Activated CD8-positive, alpha-beta T cell treated with anti-CD3 and anti-CD28 coated beads, Interleukin-2, amount 10 ng/mL, durations not matched to agents 7 days and 5 days (primary cell): ENCODE measurements around the gene CPA5. TPM values are rescaled to one million over a fixed set of nuclear protein-coding genes. Genes with fewer than 3 reads are reported as not detected.

Experiments
- ATAC-seq: fragments of 150-1000 bp; cut with Tn5 transposase; one replicate; pipeline ENCODE4 v1.10.0; 2021; ENCODE audit warnings: moderate library complexity
- CTCF ChIA-PET: fragments of 350-600 bp; sonication (Branson Sonifier 250); formaldehyde crosslinking; loops from one replicate; lab custom pipeline; 2021; ENCODE audit warnings: antibody characterized with exemption; lab: Charles Lee
- POLR2A ChIA-PET: fragments of 350-600 bp; sonication (Branson Sonifier 250); formaldehyde crosslinking; loops from one replicate; lab custom pipeline; 2021; ENCODE audit warnings: antibody characterized with exemption; lab: Charles Lee
- DNase-seq: peaks from one replicate; pipeline ENCODE4 v3.0.0-alpha.2; 2020
- H3K27ac Mint-ChIP-seq: one replicate; pipeline ENCODE4 v1.8.0; 2021; ENCODE audit warnings: mild to moderate bottlenecking, mixed read lengths
- H3K27me3 Mint-ChIP-seq: one replicate; pipeline ENCODE4 v1.8.0; 2021; ENCODE audit warnings: low read depth, mixed read lengths
- H3K36me3 Mint-ChIP-seq: one replicate; pipeline ENCODE4 v1.8.0; 2021; ENCODE audit warnings: low read depth, mixed read lengths
- H3K4me1 Mint-ChIP-seq: one replicate; pipeline ENCODE4 v1.8.0; 2021; ENCODE audit warnings: low read depth, mixed read lengths
- H3K4me3 Mint-ChIP-seq: one replicate; pipeline ENCODE4 v1.8.0; 2021; ENCODE audit warnings: mild to moderate bottlenecking, mixed read lengths
- H3K9me3 Mint-ChIP-seq: one replicate; pipeline ENCODE4 v1.8.0; 2022; ENCODE audit warnings: mixed read lengths; ENCODE audit not compliant: insufficient read depth
- total RNA-seq, 2 experiments: library from RNA; stranded (reverse); gene quantifications; one replicate each; pipeline ENCODE4 v1.2.3, GENCODE V29; 2021

Gene CPA5
- total RNA-seq, 2 experiments from 2014 or later: 0.31 TPM; not detected in 1

GRCh38 chr7:130397051-130397757 is 52.6 kb downstream of the CPA5 start:
- CTCF ChIA-PET: no interaction called here
- Mint-ChIP-seq H3K27me3 (no peaks in the 10 kb centered on the region), H3K36me3 (peaks cover 65% of the 10 kb centered on the region), H3K27ac (no peak overlapping the region), H3K9me3 (no peaks in the 10 kb centered on the region), H3K4me1 (peaks cover 44% of the 10 kb centered on the region), H3K4me3 (no peak overlapping the region)
- DNase-seq (no peak), ATAC-seq (no peak)
- POLR2A ChIA-PET: no interaction called here

- DNase-seq (no peak), ATAC-seq (no peak)
- H3K36me3 Mint-ChIP-seq: peaks cover 67% of the 10 kb centered on the region
- H3K27me3 Mint-ChIP-seq: no peaks in the 10 kb centered on the region
- no peak overlapping the region for H3K4me3 Mint-ChIP-seq
- H3K27ac Mint-ChIP-seq: no peak overlapping the region
- ChIA-PET POLR2A (no interaction called here), CTCF (interaction anchor here (1.6 kb wide), 1 partner anchor 14 kb away, joined by 4 read pairs; no protein-coding TSS in a partner anchor)
- no peaks in the 10 kb centered on the region for H3K9me3 Mint-ChIP-seq
- peaks cover 44% of the 10 kb centered on the region for H3K4me1 Mint-ChIP-seq
These were observed 53.1 kb downstream of the CPA5 start for GRCh38 chr7:130397758-130398073.

- Mint-ChIP-seq H3K4me1 (peaks cover 36% of the 10 kb centered on the region), H3K27ac (peak overlapping the region; percentile 47), H3K27me3 (no peaks in the 10 kb centered on the region), H3K36me3 (peaks cover 64% of the 10 kb centered on the region), H3K9me3 (no peaks in the 10 kb centered on the region), H3K4me3 (no peak overlapping the region)
- ATAC-seq: no peak
- ChIA-PET POLR2A (no interaction called here), CTCF (interaction anchor here (1.6 kb wide), 1 partner anchor 13 kb away, joined by 4 read pairs; no protein-coding TSS in a partner anchor)
- DNase-seq: no peak
These were observed 54.0 kb downstream of the CPA5 start for GRCh38 chr7:130398526-130399090.

- no peak for DNase-seq
- peaks cover 54% of the 10 kb centered on the region for H3K36me3 Mint-ChIP-seq
- no peak for ATAC-seq
- no peaks in the 10 kb centered on the region for H3K27me3 Mint-ChIP-seq
- H3K9me3 Mint-ChIP-seq: no peaks in the 10 kb centered on the region
- no peak overlapping the region for H3K4me3 Mint-ChIP-seq
- CTCF ChIA-PET: interaction anchor here (1.4 kb wide), 1 partner anchor 12 kb away, joined by 6 read pairs; no protein-coding TSS in a partner anchor
- peaks cover 22% of the 10 kb centered on the region for H3K4me1 Mint-ChIP-seq
- no peak overlapping the region for H3K27ac Mint-ChIP-seq
- POLR2A ChIA-PET: no interaction called here
These were observed 55.5 kb downstream of the CPA5 start for GRCh38 chr7:130400120-130400572.

DNA sequence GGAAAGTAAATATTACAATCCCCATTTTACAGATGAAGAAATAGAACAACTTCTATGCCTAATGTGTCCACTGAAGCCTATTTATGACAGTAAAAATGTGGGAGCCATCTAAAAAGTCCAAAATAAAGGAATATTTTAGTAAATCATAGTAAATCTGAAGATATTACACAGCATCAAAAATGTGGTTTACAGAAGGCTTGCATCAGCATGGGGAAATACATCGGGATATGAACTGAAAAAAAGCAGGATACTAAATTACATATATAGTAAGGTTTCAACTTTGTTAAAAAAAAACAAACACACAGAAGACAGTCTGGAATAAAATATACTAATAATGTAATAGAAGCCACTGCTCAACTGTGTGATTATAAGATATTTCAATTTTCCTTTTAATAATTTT is 56.5 kb downstream of the CPA5 start:
- CTCF ChIA-PET: no interaction called here
- Mint-ChIP-seq H3K27me3 (no peaks in the 10 kb centered on the region), H3K9me3 (no peaks in the 10 kb centered on the region), H3K27ac (no peak overlapping the region), H3K4me3 (no peak overlapping the region), H3K36me3 (peaks cover 49% of the 10 kb centered on the region), H3K4me1 (peaks cover 16% of the 10 kb centered on the region)
- POLR2A ChIA-PET: no interaction called here
- ATAC-seq (no peak), DNase-seq (no peak)

- peaks cover 12% of the 10 kb centered on the region for H3K4me1 Mint-ChIP-seq
- DNase-seq (no peak), ATAC-seq (no peak)
- CTCF ChIA-PET: no interaction called here
- H3K27me3 Mint-ChIP-seq: no peaks in the 10 kb centered on the region
- H3K27ac Mint-ChIP-seq: no peak overlapping the region
- H3K4me3 Mint-ChIP-seq: no peak overlapping the region
- POLR2A ChIA-PET: no interaction called here
- H3K9me3 Mint-ChIP-seq: no peaks in the 10 kb centered on the region
- peaks cover 46% of the 10 kb centered on the region for H3K36me3 Mint-ChIP-seq
These were observed 57.0 kb downstream of the CPA5 start for GRCh38 chr7:130401578-130401977.

GRCh38 chr7:130405003-130405402 is 60.4 kb downstream of the CPA5 start:
- CTCF ChIA-PET: no interaction called here
- DNase-seq (no peak), ATAC-seq (no peak)
- H3K9me3 Mint-ChIP-seq: no peaks in the 10 kb centered on the region
- H3K27me3 Mint-ChIP-seq: no peaks in the 10 kb centered on the region
- peaks cover 2% of the 10 kb centered on the region for H3K4me1 Mint-ChIP-seq
- H3K27ac Mint-ChIP-seq: no peak overlapping the region
- POLR2A ChIA-PET: no interaction called here
- peaks cover 29% of the 10 kb centered on the region for H3K36me3 Mint-ChIP-seq
- no peak overlapping the region for H3K4me3 Mint-ChIP-seq

- ATAC-seq (no peak), DNase-seq (no peak)
- H3K4me1 Mint-ChIP-seq: peaks cover 15% of the 10 kb centered on the region
- no peaks in the 10 kb centered on the region for H3K27me3 Mint-ChIP-seq
- POLR2A ChIA-PET: no interaction called here
- CTCF ChIA-PET: no interaction called here
- no peak overlapping the region for H3K27ac Mint-ChIP-seq
- peaks cover 28% of the 10 kb centered on the region for H3K36me3 Mint-ChIP-seq
- H3K4me3 Mint-ChIP-seq: no peak overlapping the region
- no peaks in the 10 kb centered on the region for H3K9me3 Mint-ChIP-seq
These were observed 64.6 kb downstream of the CPA5 start for GRCh38 chr7:130409067-130409711.

DNA sequence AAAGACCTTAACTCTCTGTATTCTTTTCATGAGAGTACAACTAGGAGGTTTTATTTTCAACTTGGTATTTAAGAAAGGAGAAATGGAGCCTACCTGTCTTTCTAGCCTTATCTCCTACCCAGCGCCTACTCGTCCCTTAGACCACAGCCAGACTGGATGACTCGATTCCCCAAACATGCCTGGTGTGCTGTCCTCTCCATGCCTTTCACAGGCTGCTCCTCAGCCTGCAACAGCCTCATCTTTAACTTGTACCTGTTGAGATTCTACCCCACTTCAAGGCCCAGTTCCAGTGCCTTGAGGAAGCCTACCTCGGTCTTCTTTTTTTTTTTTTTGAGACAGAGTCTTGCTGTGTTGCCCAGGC is 65.1 kb downstream of the CPA5 start:
- H3K27ac Mint-ChIP-seq: no peak overlapping the region
- H3K36me3 Mint-ChIP-seq: peaks cover 29% of the 10 kb centered on the region
- H3K4me3 Mint-ChIP-seq: no peak overlapping the region
- CTCF ChIA-PET: no interaction called here
- peaks cover 20% of the 10 kb centered on the region for H3K4me1 Mint-ChIP-seq
- no peaks in the 10 kb centered on the region for H3K9me3 Mint-ChIP-seq
- ATAC-seq (no peak), DNase-seq (no peak)
- no peaks in the 10 kb centered on the region for H3K27me3 Mint-ChIP-seq
- POLR2A ChIA-PET: no interaction called here

GRCh38 chr7:130410868-130411541 is 66.4 kb downstream of the CPA5 start:
- H3K4me1 Mint-ChIP-seq: peaks cover 32% of the 10 kb centered on the region
- H3K36me3 Mint-ChIP-seq: peaks cover 37% of the 10 kb centered on the region
- H3K9me3 Mint-ChIP-seq: no peaks in the 10 kb centered on the region
- no peak for ATAC-seq
- POLR2A ChIA-PET: no interaction called here
- DNase-seq: no peak
- no peak overlapping the region for H3K4me3 Mint-ChIP-seq
- no peak overlapping the region for H3K27ac Mint-ChIP-seq
- no peaks in the 10 kb centered on the region for H3K27me3 Mint-ChIP-seq
- CTCF ChIA-PET: interaction anchor here (0.9 to 2.0 kb wide), 3 partner anchors 10 to 30 kb away, joined by 3 to 11 read pairs (median 4); partner anchors contain the start of gene CEP41

DNA sequence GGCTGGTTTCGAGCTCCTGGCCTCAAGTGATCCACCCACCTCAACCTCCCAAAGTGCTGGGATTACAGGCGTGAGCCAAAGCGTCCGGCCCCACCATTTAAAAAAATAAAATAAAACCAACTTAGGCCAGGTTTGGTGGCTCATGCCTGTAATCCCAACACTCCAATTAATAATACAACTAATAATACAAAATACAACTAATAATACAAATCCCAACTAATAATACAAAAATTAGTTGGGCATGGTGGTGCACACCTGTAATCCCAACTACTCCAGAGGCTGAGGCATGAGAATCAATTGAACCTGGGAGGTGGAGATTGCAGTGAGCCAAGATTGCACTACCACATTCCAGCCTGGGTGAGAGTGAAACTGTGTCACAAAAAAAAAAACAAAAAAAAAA is 68.6 kb downstream of the CPA5 start:
- H3K36me3 Mint-ChIP-seq: peaks cover 48% of the 10 kb centered on the region
- no peak overlapping the region for H3K27ac Mint-ChIP-seq
- ATAC-seq (no peak), DNase-seq (no peak)
- POLR2A ChIA-PET: no interaction called here
- CTCF ChIA-PET: interaction anchor here (1.6 kb wide), 1 partner anchor 19 kb away, joined by 5 read pairs; no protein-coding TSS in a partner anchor
- no peaks in the 10 kb centered on the region for H3K27me3 Mint-ChIP-seq
- peaks cover 53% of the 10 kb centered on the region for H3K4me1 Mint-ChIP-seq
- no peaks in the 10 kb centered on the region for H3K9me3 Mint-ChIP-seq
- no peak overlapping the region for H3K4me3 Mint-ChIP-seq
